ENCODE data around the gene SND1.
"Not testable (repeated sequence)": the region's sequence is repeated elsewhere in the genome, so short reads cannot be mapped to it uniquely, and the experiment has no call there.

Gene SND1

DNA sequence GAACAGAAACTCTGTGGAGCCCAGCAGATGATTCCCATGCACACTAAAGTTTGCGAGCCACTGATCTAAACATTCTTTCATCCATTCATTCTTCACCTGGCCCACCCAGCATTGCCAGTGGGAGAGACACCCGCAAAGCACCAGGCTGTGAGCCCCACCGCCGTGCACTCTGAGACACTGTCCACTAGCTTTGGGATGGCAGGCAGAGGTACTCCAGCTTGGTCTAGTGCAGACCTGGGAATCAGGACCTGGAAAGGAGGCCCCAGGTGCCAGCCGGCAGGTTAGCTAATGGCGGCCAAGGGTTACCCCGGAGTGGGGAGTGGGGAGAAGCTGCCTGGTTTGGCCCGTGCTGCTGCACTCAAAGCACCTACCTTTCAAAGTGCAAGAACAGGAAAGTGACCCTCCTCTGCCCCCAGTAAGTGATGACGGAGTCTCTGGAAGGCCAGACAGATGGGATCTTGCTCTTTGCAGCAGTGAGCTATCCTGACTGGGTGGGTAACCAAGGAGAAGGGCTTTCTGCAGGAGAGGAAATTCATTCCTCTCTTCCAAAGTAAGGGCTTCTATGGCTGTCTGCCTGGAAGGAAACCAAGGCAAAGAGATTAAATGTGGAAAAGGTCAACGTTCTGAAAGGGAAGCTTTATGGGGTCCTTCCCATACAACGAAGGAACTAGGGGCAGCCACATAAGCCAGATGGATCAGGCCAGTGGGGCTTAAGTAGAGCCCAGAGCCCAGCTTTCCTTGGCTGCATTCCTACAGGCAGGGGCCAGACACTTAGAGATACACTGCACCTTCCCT lies 453.4 kb downstream of the SND1 start:
- Histone ChIP-seq H3K27ac (ENCODE audit: insufficient read depth in 1 of 2, low read depth in 1 of 2, low read length in 2 of 2, poor library complexity in 1 of 2, severe bottlenecking in 2 of 2) (no peak overlapping the region), H3K27me3 (replicated peaks in 2 of 5; ENCODE audit: control insufficient read depth in 4 of 5, insufficient read depth in 5 of 5, low read length in 4 of 5) (peaks cover 0 to 61% (median 17%) of the 10 kb centered on the region in 5 experiments), H3K4me3 (ENCODE audit: control insufficient read depth in 1 of 7, extremely low read depth in 1 of 7, insufficient read depth in 4 of 7, low read depth in 2 of 7, low read length in 6 of 7) (no peak overlapping the region), H3K4me1 (ENCODE audit: control extremely low read depth in 1 of 4, control insufficient read depth in 4 of 4, insufficient read depth in 4 of 4, low read length in 3 of 4) (peaks cover 12 to 43% (median 29%) of the 10 kb centered on the region in 4 experiments), H3K9me3 (ENCODE audit: control extremely low read depth in 1 of 5, control insufficient read depth in 4 of 5, insufficient read depth in 2 of 5, low read depth in 1 of 5, low read length in 4 of 5) (no peaks in the 10 kb centered on the region), H3K36me3 (ENCODE audit: control insufficient read depth in 4 of 4, insufficient read depth in 4 of 4, low read length in 3 of 4) (no peaks in the 10 kb centered on the region)
- no peak for DNase-seq
- ChIA-PET POLR2A (no interaction called here), CTCF (interaction anchor here (1.3 kb wide), 1 partner anchor 42 kb away, joined by 3 read pairs; no protein-coding TSS in a partner anchor)
- WGBS (ENCODE audit: insufficient coverage), result 92% methylated on average over 9 of the region's 11 CpGs

DNA sequence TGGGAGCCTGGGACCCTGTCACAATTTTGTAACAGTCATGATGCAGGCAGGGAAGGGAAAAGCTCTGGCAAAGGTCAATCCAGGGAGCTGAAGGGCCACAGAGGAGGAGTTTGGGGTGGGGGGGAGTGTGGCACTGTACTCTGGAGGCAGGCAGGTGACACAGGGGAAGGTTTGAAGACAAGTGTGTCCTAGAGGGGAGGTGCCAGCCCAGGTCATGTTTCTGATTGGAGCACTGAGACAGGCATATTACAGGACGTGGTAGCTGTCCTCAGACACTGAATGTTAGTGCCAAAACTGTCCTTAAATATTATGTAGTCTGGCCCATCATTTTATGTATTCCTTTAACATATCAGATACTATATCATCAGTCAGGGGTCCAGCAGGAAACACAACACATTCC lies 454.8 kb downstream of the SND1 start:
- POLR2A ChIA-PET, result no interaction called here
- no peaks in the 10 kb centered on the region for H3K9me3 ChIP-seq (ENCODE audit: control extremely low read depth in 1 of 5, control insufficient read depth in 4 of 5, insufficient read depth in 2 of 5, low read depth in 1 of 5, low read length in 4 of 5)
- H3K27ac ChIP-seq (ENCODE audit: insufficient read depth in 1 of 2, low read depth in 1 of 2, low read length in 2 of 2, poor library complexity in 1 of 2, severe bottlenecking in 2 of 2), result no peak overlapping the region
- H3K4me3 ChIP-seq (ENCODE audit: control insufficient read depth in 1 of 7, extremely low read depth in 1 of 7, insufficient read depth in 4 of 7, low read depth in 2 of 7, low read length in 6 of 7), result no peak overlapping the region
- peaks cover 12 to 55% (median 34%) of the 10 kb centered on the region in 4 experiments for H3K4me1 ChIP-seq (ENCODE audit: control extremely low read depth in 1 of 4, control insufficient read depth in 4 of 4, insufficient read depth in 4 of 4, low read length in 3 of 4)
- no peak for DNase-seq
- H3K36me3 ChIP-seq (ENCODE audit: control insufficient read depth in 4 of 4, insufficient read depth in 4 of 4, low read length in 3 of 4), result no peaks in the 10 kb centered on the region
- peaks cover 0 to 58% (median 17%) of the 10 kb centered on the region in 5 experiments for H3K27me3 ChIP-seq (replicated peaks in 2 of 5; ENCODE audit: control insufficient read depth in 4 of 5, insufficient read depth in 5 of 5, low read length in 4 of 5)
- CTCF ChIA-PET, result interaction anchor here (0.7 kb wide), 2 partner anchors 28 to 599 kb away, joined by 3 read pairs; no protein-coding TSS in a partner anchor
- no CpG with 5 or more reads among the region's 1 CpG for WGBS (ENCODE audit: insufficient coverage)

DNA sequence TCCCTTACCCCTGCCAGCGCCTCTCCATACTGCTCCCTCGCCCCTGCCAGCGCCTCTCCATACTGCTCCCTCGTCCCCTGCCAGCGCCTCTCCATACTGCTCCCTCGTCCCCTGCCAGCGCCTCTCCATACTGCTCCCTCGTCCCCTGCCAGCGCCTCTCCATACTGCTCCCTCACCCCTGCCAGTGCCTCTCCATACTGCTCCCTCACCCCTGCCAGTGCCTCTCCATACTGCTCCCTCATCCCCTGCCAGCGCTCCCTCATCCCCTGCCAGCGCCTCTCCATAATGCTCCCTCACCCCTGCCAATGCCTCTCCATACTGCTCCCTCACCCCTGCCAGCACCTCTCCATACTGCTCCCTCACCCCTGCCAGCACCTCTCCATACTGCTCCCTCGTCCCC lies 455.5 kb downstream of the SND1 start:
- H3K36me3 ChIP-seq (ENCODE audit: control insufficient read depth in 4 of 4, insufficient read depth in 4 of 4, low read length in 3 of 4); H3K27ac ChIP-seq (ENCODE audit: insufficient read depth in 1 of 2, low read depth in 1 of 2, low read length in 2 of 2, poor library complexity in 1 of 2, severe bottlenecking in 2 of 2); CTCF ChIA-PET; H3K4me3 ChIP-seq (ENCODE audit: control insufficient read depth in 1 of 7, extremely low read depth in 1 of 7, insufficient read depth in 4 of 7, low read depth in 2 of 7, low read length in 6 of 7); H3K9me3 ChIP-seq (ENCODE audit: control extremely low read depth in 1 of 5, control insufficient read depth in 4 of 5, insufficient read depth in 2 of 5, low read depth in 1 of 5, low read length in 4 of 5); POLR2A ChIA-PET; DNase-seq: not testable (repeated sequence)
- Histone ChIP-seq H3K4me1 (ENCODE audit: control extremely low read depth in 1 of 4, control insufficient read depth in 4 of 4, insufficient read depth in 4 of 4, low read length in 3 of 4) (peaks cover 12 to 62% (median 35%) of the 10 kb centered on the region in 4 experiments), H3K27me3 (replicated peaks in 2 of 5; ENCODE audit: control insufficient read depth in 4 of 5, insufficient read depth in 5 of 5, low read length in 4 of 5) (peaks cover 0 to 53% (median 17%) of the 10 kb centered on the region in 5 experiments)
- WGBS (ENCODE audit: insufficient coverage), result 100% methylated on average over 3 of the region's 12 CpGs

DNA sequence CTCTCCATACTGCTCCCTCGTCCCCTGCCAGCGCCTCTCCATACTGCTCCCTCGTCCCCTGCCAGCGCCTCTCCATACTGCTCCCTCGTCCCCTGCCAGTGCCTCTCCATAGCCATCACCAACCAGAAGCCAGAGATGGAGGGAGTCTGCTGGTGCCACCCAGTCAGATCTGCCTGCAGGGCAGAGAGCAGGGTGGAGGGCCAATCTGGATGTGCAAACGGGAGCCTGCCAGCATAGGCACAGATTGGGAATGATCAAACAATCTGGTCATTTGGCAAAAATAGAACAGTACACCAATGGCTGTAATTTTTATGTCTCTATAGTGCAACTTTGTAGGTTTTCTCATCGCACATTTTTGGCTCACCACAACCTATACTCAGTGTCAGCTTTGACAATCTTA lies 456.1 kb downstream of the SND1 start:
- WGBS (ENCODE audit: insufficient coverage), result 56% methylated on average over 1 of the region's 7 CpGs
- POLR2A ChIA-PET, result interaction anchor here (1.0 kb wide), 1 partner anchor 28 kb away, joined by 3 read pairs; no protein-coding TSS in a partner anchor
- H3K36me3 ChIP-seq (ENCODE audit: control insufficient read depth in 4 of 4, insufficient read depth in 4 of 4, low read length in 3 of 4), result no peaks in the 10 kb centered on the region

DNA sequence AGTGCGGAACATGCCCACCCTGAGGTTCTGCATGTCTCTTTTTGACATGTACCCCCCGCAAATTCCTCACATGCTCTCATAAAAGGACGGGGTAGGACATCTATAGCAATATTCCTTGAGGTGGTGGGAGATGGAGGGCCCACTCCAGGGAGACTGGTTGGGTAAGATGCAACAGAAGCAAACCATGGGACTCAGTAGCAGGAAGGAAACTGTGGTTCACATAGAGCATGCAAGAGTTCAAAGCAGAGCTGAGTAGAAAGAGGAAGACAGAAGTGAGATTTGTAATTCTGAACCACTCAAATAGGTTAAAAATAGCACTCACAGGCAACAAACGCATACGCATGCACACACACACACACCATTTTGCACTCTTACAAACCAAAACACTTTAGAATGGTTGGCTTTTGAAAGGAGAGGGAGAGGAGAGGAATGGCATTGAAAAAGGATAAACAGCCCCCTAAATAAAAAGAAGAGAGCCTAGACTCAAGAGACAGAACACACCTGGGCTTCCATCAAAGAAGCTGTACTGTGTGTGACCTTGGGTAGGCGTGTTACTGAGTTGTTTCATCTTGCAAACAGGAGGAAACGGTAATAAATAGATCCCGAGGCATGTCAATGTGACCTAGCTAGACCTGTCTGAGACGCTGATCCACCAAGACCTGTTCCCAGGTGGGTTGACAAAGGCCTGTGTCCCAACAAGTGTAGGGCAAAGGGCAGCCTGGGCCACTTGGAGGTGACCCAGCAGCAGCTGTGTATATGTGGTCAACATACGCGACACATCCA lies 456.8 kb downstream of the SND1 start:
- Histone ChIP-seq H3K36me3 (ENCODE audit: control insufficient read depth in 4 of 4, insufficient read depth in 4 of 4, low read length in 3 of 4) (no peaks in the 10 kb centered on the region), H3K4me3 (ENCODE audit: control insufficient read depth in 1 of 7, extremely low read depth in 1 of 7, insufficient read depth in 4 of 7, low read depth in 2 of 7, low read length in 6 of 7) (no peak overlapping the region), H3K27ac (ENCODE audit: insufficient read depth in 1 of 2, low read depth in 1 of 2, low read length in 2 of 2, poor library complexity in 1 of 2, severe bottlenecking in 2 of 2) (no peak overlapping the region), H3K9me3 (ENCODE audit: control extremely low read depth in 1 of 5, control insufficient read depth in 4 of 5, insufficient read depth in 2 of 5, low read depth in 1 of 5, low read length in 4 of 5) (no peaks in the 10 kb centered on the region), H3K27me3 (replicated peaks in 2 of 5; ENCODE audit: control insufficient read depth in 4 of 5, insufficient read depth in 5 of 5, low read length in 4 of 5) (peaks cover 0 to 42% (median 13%) of the 10 kb centered on the region in 5 experiments), H3K4me1 (ENCODE audit: control extremely low read depth in 1 of 4, control insufficient read depth in 4 of 4, insufficient read depth in 4 of 4, low read length in 3 of 4) (peaks cover 12 to 61% (median 33%) of the 10 kb centered on the region in 4 experiments)
- DNase-seq, result peak; percentile 58 to 92 (median 91)
- ChIA-PET POLR2A (interaction anchor here (1.0 kb wide), 1 partner anchor 27 kb away, joined by 3 read pairs; no protein-coding TSS in a partner anchor), CTCF (interaction anchor here (1.0 kb wide), 1 partner anchor 26 kb away, joined by 3 read pairs; no protein-coding TSS in a partner anchor)
- WGBS (ENCODE audit: insufficient coverage), result 23% methylated on average over 7 of the region's 11 CpGs

More for the DNA sequence above, 456.1 kb downstream of the SND1 start:
- Histone ChIP-seq H3K4me3 (ENCODE audit: control insufficient read depth in 1 of 7, extremely low read depth in 1 of 7, insufficient read depth in 4 of 7, low read depth in 2 of 7, low read length in 6 of 7) (no peak overlapping the region), H3K27ac (ENCODE audit: insufficient read depth in 1 of 2, low read depth in 1 of 2, low read length in 2 of 2, poor library complexity in 1 of 2, severe bottlenecking in 2 of 2) (no peak overlapping the region), H3K27me3 (replicated peaks in 2 of 5; ENCODE audit: control insufficient read depth in 4 of 5, insufficient read depth in 5 of 5, low read length in 4 of 5) (peaks cover 0 to 47% (median 14%) of the 10 kb centered on the region in 5 experiments), H3K9me3 (ENCODE audit: control extremely low read depth in 1 of 5, control insufficient read depth in 4 of 5, insufficient read depth in 2 of 5, low read depth in 1 of 5, low read length in 4 of 5) (no peaks in the 10 kb centered on the region), H3K4me1 (ENCODE audit: control extremely low read depth in 1 of 4, control insufficient read depth in 4 of 4, insufficient read depth in 4 of 4, low read length in 3 of 4) (peaks cover 12 to 67% (median 37%) of the 10 kb centered on the region in 4 experiments)
- CTCF ChIA-PET, result interaction anchor here (1.0 kb wide), 1 partner anchor 27 kb away, joined by 3 read pairs; no protein-coding TSS in a partner anchor
- no peak for DNase-seq

DNA sequence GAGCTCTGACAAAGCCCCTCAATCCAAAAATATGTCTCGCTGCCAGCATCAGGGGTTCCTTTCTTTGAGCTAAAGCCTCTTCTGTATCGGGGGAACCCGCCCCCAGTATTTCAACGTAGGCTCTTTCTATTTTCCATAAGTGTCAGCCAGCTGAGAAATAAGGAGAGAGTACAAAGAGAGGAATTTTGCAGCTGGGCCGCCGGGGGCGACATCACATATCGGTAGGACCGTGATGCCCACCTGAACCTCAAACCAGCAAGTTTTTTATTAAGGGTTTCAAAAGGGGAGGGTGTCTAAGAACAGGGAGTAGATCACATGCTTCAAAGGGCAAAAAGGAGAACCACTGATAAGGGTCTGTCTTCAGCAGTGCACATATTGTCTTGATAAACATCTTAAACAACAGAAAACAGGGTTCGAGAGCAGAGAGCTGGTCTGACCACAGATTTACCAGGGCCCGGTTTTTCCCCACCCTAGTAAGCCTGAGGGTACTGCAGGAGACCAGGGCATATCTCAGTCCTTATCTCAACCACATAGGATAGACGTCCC lies 457.5 kb downstream of the SND1 start:
- H3K36me3 ChIP-seq (ENCODE audit: control insufficient read depth in 4 of 4, insufficient read depth in 4 of 4, low read length in 3 of 4); H3K4me3 ChIP-seq (ENCODE audit: control insufficient read depth in 1 of 7, extremely low read depth in 1 of 7, insufficient read depth in 4 of 7, low read depth in 2 of 7, low read length in 6 of 7); H3K9me3 ChIP-seq (ENCODE audit: control extremely low read depth in 1 of 5, control insufficient read depth in 4 of 5, insufficient read depth in 2 of 5, low read depth in 1 of 5, low read length in 4 of 5); H3K27ac ChIP-seq (ENCODE audit: insufficient read depth in 1 of 2, low read depth in 1 of 2, low read length in 2 of 2, poor library complexity in 1 of 2, severe bottlenecking in 2 of 2); POLR2A ChIA-PET: not testable (repeated sequence)
- Histone ChIP-seq H3K4me1 (ENCODE audit: control extremely low read depth in 1 of 4, control insufficient read depth in 4 of 4, insufficient read depth in 4 of 4, low read length in 3 of 4) (peaks cover 12 to 54% (median 26%) of the 10 kb centered on the region in 4 experiments), H3K27me3 (replicated peaks in 2 of 5; ENCODE audit: control insufficient read depth in 4 of 5, insufficient read depth in 5 of 5, low read length in 4 of 5) (peaks cover 0 to 39% (median 9%) of the 10 kb centered on the region in 5 experiments)
- WGBS (ENCODE audit: insufficient coverage), result 69% methylated on average over 8 of the region's 12 CpGs
- peak in 2 of 3 donors; percentile 29 to 38 for DNase-seq
- CTCF ChIA-PET, result interaction anchor here (1.0 kb wide), 1 partner anchor 25 kb away, joined by 3 read pairs; no protein-coding TSS in a partner anchor

Data from common myeloid progenitor, CD34-positive (primary cell).